Hypothalamus (tissue), 51 donors: Measurements from ENCODE around the gene JAGN1.
"Not testable (repeated sequence)": the region's sequence is repeated elsewhere in the genome, so short reads cannot be mapped to it uniquely, and the experiment has no call there.

Experiments used
- DNase-seq, 51 donors: peaks; one replicate each; lab custom pipeline; 2025; lab: John Stamatoyannopoulos, UW

The JAGN1 gene

DNA sequence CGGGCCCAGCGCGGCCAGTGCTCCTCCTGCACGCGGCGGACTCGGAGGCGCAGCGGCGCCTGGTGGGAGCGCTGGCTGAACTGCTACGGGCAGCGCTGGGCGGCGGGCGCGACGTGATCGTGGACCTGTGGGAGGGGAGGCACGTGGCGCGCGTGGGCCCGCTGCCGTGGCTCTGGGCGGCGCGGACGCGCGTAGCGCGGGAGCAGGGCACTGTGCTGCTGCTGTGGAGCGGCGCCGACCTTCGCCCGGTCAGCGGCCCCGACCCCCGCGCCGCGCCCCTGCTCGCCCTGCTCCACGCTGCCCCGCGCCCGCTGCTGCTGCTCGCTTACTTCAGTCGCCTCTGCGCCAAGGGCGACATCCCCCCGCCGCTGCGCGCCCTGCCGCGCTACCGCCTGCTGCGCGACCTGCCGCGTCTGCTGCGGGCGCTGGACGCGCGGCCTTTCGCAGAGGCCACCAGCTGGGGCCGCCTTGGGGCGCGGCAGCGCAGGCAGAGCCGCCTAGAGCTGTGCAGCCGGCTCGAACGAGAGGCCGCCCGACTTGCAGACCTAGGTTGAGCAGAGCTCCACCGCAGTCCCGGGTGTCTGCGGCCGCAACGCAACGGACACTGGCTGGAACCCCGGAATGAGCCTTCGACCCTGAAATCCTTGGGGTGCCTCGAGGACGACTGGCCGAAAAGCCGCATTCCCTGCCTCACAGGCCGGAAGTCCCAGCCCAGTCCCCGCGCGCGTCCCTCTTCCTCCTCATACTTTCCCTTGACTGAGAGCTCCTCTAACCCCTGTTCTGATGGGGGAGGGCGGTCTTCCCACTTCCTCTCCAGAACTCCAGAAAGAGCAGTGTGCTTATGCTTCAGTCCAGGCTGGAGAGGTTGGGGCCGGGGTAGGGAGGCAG is 25.1 kb downstream of the JAGN1 start:
- peak in 46 of 51 donors; percentile 11 to 74 (median 50) for DNase-seq

DNA sequence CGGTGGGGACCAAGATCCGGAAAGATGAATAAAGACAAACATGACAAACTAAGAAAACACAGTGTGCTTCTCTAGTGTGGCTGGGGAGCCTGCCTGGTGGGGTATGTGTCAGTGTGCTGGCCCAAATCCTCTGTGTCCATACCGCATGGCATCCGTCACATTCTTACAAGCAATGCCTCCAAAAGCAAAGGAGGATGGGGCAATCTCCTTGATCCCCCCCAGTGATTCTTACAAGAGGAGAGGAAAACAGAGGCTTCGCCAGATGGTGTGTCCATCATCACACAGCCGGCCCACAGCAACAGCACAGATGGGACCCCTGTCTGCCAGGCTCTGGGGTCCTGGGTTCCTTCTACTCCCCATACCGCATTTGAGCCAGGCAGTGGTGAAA is 25.9 kb downstream of the JAGN1 start:
- peak in 2 of 51 donors; percentile 34 to 57 for DNase-seq

DNA sequence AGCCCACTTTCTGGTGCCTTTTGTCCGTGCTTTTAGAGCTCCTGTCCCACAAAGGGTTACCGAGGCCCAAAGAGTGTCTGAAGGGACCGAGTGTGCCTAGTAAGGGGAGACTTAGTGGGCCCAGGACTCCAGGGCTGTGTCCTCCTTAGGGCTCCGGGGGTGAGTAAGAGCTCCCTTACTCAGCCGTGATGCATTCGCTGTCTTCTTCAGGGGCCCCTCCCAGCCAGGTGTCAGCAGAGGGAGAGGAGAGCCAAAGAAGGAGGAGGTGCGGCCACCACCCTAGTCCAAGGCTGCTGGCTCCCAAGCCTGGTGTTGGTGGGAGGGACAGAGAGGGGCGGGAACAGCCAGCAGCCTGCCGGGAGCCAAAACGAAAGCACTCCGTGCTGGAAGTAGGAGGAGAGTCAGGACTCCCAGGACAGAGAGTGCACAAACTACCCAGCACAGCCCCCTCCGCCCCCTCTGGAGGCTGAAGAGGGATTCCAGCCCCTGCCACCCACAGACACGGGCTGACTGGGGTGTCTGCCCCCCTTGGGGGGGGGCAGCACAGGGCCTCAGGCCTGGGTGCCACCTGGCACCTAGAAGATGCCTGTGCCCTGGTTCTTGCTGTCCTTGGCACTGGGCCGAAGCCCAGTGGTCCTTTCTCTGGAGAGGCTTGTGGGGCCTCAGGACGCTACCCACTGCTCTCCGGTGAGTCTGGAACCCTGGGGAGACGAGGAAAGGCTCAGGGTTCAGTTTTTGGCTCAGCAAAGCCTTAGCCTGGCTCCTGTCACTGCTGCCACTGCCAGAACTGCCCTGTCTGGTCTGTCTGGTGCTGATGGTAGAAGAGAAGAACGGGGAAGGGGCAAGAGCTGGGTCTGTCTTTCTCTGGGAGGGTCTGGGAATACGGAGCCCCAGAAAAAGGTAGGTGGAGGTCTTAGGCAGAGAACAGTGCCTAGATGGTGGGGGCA is 26.6 kb downstream of the JAGN1 start, which contains the start of gene IL17RC:
IL17RC (plus strand) TSS at position 365 of the 947 bp plus-strand sequence; CDS start at position 583, 218 bp downstream.
- peak in 43 of 51 donors; percentile 8 to 80 (median 49) for DNase-seq

DNA sequence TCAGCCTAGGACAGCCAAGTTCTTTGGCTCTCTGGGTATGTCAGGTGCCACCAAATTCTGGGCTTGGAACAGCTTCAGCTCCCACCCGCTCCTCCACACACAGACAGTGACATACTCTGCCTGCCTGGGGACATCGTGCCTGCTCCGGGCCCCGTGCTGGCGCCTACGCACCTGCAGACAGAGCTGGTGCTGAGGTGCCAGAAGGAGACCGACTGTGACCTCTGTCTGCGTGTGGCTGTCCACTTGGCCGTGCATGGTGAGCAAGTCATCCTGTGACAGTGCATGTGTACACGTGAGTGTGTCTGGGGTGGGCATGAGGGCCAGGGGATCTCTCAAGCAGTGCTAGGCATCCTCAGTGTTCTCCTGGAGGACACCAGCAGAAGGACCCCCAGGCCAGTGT is 27.4 kb downstream of the JAGN1 start:
- no peak for DNase-seq

DNA sequence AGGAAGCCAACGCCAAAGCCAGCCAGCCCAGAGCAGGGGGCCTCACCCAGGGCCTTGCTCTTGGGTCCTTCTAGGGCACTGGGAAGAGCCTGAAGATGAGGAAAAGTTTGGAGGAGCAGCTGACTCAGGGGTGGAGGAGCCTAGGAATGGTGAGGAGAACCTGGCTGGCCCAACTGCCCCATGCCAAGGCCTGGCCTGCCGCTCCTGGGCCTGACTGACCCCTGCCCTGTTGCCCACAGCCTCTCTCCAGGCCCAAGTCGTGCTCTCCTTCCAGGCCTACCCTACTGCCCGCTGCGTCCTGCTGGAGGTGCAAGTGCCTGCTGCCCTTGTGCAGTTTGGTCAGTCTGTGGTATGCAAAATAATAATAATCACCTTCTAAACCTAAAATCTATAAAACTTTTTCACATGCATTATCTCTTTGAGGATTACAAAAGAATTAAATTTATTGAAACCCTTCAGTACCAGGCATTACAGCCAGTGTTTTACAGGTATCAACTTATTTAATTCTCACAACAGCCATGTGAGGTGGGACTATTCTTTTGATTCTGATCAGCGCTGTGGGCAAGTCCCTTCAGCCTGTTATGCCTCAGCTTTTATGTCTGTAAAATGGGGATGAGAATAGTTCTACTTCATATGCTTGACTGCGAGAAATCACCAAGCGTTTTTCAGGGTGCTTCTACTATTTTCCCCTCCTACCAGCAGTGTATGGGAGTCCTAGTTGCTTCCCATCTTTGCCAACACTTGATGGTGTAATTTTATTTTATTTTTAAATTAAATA is 28.0 kb downstream of the JAGN1 start:
- no peak for DNase-seq

DNA sequence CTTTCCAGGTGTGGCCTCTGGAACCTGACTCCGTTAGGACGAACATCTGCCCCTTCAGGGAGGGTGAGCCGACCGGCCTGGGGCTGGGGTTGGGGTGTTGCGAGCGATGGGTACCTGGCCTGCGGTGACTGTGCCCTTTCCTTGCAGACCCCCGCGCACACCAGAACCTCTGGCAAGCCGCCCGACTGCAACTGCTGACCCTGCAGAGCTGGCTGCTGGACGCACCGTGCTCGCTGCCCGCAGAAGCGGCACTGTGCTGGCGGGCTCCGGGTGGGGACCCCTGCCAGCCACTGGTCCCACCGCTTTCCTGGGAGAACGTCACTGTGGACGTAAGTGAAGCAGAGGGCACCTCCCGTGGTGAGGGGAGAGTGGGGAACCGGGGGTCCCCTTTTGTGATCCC is 37.7 kb downstream of the JAGN1 start:
- no peak for DNase-seq

DNA sequence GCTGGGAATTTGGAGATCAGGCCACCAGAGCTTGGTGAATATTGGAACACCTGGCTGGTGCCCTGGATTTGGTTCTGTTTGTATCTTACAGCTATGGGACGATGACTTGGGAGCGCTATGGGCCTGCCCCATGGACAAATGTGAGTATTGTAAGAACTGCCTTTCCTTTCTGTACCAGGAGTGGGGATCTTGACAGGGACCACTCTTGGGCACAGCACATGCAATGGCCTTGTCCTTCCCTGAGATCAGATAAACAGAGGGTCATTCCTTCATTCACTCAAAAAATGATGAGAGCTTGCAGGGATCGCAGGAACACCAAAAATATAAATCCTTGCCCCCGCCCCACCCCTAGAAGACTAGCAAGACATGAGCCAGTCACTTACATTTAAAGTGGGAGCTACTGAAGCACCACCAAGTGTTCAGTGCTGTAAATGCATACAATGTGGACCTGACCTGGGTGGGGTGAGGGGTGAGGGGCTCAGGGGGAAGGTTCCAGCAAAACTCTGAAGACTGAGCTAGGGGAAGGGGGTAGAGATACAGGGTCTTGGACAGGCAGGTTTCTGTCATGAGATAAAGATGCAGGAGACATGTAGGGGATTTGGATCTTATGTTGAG is 40.5 kb downstream of the JAGN1 start:
- no peak for DNase-seq

DNA sequence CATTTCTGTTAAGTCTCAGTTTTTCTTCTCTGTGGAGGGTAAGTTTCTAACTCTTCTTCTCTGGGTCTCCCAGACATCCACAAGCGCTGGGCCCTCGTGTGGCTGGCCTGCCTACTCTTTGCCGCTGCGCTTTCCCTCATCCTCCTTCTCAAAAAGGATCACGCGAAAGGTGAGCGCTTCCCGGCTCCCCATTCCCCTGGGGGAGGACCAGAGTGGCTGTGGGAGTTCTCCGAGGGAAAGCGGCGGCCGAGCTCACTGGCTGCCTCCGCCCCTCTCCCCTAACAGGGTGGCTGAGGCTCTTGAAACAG is 42.1 kb downstream of the JAGN1 start:
- no peak for DNase-seq

DNA sequence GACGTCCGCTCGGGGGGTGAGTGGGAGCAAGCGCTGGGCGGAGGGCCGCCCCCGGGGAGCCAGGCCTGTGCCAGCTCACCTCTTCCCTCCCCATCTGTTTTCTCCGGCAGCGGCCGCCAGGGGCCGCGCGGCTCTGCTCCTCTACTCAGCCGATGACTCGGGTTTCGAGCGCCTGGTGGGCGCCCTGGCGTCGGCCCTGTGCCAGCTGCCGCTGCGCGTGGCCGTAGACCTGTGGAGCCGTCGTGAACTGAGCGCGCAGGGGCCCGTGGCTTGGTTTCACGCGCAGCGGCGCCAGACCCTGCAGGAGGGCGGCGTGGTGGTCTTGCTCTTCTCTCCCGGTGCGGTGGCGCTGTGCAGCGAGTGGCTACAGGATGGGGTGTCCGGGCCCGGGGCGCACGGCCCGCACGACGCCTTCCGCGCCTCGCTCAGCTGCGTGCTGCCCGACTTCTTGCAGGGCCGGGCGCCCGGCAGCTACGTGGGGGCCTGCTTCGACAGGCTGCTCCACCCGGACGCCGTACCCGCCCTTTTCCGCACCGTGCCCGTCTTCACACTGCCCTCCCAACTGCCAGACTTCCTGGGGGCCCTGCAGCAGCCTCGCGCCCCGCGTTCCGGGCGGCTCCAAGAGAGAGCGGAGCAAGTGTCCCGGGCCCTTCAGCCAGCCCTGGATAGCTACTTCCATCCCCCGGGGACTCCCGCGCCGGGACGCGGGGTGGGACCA is 42.6 kb downstream of the JAGN1 start:
- DNase-seq: peak in 47 of 51 donors; percentile 31 to 84 (median 61)

DNA sequence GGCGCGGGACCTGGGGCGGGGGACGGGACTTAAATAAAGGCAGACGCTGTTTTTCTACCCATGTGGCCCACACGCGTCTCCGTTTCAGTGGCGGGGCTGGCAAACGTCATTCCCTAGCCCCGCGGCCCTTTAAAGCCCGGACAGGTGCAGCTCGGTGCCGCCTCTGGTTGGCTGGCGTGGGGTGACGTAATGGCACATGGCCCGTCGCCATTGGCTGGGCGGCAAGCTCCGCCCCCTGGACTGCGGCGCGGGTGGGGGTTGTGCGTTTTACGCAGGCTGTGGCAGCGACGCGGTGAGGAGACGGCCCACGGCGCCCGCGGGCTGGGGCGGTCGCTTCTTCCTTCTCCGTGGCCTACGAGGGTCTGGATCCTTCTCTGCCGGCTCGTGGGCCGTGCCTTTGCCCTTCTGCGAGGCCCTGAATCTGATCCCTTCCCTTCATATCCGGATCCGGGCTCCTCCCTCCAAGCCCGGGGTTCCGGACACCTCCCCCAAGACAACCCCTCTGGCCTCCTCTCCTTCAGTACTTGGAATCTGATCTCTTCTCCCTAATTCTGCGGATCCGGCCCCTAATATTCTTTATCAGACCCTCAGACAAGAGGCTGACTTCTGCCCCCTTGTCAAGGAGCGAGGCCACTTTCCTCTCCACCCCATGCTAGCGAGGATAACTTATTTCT is 43.3 kb downstream of the JAGN1 start, which contains the start of gene CRELD1:
CRELD1 (plus strand) TSS at position 274 of the 674 bp plus-strand sequence. CDS start 605 bp downstream, outside the sequence.
- DNase-seq: peak; percentile 65 to 98 (median 95)

DNA sequence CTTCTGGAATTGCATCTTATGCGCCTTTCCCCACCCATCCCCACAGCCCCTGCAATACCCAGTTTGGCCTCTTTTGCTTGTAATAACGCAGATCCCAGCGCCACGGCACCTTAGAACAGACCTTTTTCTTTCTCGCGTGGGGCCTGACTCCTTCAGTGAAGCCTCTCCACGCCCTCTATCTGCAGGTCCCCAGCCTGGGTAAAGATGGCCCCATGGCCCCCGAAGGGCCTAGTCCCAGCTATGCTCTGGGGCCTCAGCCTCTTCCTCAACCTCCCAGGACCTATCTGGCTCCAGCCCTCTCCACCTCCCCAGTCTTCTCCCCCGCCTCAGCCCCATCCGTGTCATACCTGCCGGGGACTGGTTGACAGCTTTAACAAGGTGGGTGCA is 43.8 kb downstream of the JAGN1 start:
- peak in 1 of 51 donors; percentile 31 for DNase-seq

DNA sequence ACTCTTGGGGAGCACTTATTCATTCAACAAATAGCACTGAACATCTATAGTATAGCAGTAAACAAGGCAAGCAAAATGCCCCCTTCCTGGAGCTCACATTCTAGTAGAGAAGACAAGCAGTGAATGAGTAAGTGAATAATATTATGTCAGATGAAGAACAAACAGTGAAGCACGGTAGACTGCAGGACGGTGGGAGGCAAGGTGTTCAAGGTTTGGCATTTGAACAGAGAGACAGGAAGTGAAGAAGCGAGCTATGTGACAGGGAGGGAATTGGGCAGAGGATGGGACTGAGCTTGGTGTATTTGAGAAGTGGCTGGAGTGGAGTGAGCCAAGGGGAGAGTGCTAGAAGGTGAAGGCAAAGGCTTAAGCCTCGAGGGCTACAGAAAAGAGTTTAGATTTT is 44.6 kb downstream of the JAGN1 start:
- no peak for DNase-seq

DNA sequence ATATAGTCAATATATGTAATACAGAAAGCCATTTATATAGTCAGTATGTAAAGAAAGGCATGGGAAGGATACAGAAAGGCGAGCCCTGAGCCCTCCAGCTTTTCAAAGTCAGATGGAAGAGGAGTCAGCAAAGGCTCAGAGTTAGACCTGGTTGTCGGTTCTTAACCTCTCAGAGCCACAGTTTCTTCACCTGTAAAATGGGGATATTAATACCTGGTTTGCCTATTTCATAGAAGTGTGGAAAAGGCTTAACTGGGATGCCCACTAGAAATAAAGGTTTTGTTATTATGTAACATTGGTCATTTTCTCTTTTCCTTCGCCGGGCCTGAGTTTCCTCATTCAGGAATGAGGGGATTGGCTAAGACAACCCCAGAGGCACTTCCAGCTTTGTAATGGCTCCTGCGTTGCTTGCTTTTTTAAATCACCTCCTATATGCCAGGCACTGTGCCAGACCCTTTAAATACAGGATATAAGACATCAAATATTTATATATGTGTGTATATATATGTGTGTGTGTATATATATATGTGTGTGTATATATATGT is 45.6 kb downstream of the JAGN1 start:
- DNase-seq: no peak

DNA sequence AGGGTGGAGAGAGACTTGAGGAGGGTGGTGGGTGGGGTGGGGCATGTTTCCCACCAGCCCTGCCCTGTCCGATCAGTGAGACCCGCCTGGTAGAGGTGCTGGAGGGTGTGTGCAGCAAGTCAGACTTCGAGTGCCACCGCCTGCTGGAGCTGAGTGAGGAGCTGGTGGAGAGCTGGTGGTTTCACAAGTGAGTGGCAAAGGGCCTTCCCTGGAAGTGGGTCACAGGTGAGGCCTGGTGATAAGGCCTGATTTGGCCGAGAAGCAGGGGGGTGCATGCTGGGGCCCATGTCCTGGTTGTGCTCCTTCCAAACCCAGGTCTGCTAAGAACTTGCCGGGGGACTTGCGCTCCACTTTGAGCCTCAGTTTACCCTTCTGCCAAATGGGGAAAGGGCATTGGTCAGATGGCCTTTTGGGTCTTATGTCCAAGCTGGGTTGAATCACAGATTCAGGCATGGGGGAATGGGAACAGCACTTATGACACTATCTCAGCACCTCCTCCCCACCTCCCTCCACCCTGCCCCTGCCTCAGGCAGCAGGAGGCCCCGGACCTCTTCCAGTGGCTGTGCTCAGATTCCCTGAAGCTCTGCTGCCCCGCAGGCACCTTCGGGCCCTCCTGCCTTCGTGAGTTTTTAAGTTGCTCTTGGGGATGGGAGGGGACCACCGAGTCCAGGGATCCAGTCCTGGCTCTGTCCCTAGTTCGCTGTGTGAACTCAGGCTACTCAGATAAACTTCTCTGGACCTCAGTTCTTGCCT is 47.3 kb downstream of the JAGN1 start:
- no peak for DNase-seq

DNA sequence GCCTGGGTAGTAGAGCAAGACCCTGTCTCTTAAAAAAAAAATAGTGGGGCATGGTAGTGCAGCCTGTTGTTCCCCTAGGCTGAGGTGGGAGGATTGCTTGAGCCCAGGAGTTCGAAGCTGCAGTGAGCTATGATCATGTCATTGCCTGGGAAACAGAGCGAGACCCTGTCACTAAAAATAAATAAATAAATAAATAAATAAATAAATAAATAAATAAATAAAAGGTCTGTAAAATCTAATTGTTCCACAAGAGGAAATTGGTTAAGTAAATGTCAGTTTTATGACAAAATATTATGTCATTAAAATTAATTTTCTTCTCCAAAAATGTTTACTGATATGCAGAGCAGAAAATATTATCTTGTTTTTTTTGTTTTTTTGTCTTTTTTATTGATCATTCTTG is 48.6 kb downstream of the JAGN1 start:
- no peak for DNase-seq

DNA sequence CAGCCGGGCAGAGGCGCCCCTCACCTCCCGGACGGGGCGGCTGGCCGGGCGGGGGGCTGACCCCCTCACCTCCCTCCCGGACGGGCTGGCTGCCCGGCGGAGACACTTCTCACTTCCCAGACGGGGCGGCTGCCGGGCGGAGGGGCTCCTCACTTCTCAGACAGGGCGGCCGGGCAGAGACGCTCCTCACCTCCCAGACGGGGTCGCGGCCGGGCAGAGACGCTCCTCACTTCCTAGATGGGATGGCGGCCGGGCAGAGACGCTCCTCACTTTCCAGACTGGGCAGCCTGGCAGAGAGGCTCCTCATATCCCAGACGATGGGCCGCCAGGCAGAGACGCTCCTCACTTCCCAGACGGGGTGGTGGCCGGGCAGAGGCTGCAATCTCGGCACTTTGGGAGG is 49.5 kb downstream of the JAGN1 start:
- DNase-seq: not testable (repeated sequence)

DNA sequence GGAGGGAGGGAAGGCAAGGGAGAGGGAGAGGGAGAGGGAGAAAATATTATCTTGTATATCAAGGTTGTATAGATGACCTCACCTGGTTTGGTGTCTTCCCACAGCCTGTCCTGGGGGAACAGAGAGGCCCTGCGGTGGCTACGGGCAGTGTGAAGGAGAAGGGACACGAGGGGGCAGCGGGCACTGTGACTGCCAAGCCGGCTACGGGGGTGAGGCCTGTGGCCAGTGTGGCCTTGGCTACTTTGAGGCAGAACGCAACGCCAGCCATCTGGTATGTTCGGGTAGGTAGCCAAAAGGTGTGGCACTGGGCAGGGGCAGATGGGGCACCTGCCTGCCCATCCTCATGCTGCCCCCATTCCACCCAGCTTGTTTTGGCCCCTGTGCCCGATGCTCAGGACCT is 50.3 kb downstream of the JAGN1 start:
- DNase-seq: no peak

DNA sequence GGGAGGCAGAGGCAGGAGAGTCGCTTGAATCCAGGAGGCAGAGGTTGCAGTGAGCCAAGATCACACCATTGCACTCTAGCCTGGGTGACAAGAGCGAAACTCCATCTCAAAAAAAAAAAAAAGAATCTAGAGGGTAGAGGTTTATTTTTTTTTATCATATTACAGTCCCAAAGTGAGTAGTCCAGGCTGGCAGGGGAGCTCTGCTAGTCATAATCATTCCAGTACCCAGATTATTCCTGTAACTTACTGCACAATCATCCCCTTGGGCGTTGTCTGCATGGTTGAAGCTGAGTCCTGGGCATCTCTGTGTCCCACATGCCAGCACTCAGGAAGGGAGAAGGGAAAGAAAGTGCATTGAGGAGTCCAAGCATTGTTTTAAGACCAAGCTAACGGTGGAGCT is 51.8 kb downstream of the JAGN1 start:
- no peak for DNase-seq
